SU-DHL-6 (cell line): ENCODE results near the gene FOS.

Experiments used
- H2AFZ ChIP-seq: fragments of 200-600 bp; sonication (generic); 2 replicates; pipeline ENCODE4 v1.6.1; 2014; ENCODE audit warnings: low read depth, mild to moderate bottlenecking, moderate library complexity, mixed read lengths, antibody characterized with exemption, low read length; ENCODE audit not compliant: severe bottlenecking
- H3F3A ChIP-seq: fragments of 200-600 bp; shearing (Covaris generic); 2 replicates; pipeline ENCODE4 v1.6.0; 2016; ENCODE audit warnings: antibody characterized with exemption, mild to moderate bottlenecking; ENCODE audit not compliant: insufficient read depth
- H3K27ac ChIP-seq: fragments of 200-600 bp; sonication (generic); 2 replicates; pipeline ENCODE4 v1.5.1; 2016; ENCODE audit warnings: low read depth, mild to moderate bottlenecking, low read length, moderate library complexity, mixed read lengths
- H3K27me3 ChIP-seq: fragments of 200-600 bp; sonication (generic), shearing (Covaris generic); 2 replicates; pipeline ENCODE4 v1.6.0; 2014; ENCODE audit warnings: mild to moderate bottlenecking, low read length
- H3K36me3 ChIP-seq: fragments of 200-600 bp; sonication (generic); 2 replicates; pipeline ENCODE4 v1.6.1; 2014; ENCODE audit warnings: mild to moderate bottlenecking, low read length, mixed read lengths
- H3K4me2 ChIP-seq: fragments of 300-600, 200-600 bp; shearing (Covaris generic), sonication (generic); 2 replicates; pipeline ENCODE4 v1.6.0; 2014; ENCODE audit warnings: low read length, low read depth, mild to moderate bottlenecking; ENCODE audit not compliant: poor library complexity, severe bottlenecking
- H3K4me3 ChIP-seq: fragments of 200-600 bp; sonication (generic); 2 replicates; pipeline ENCODE4 v1.5.1; 2014; ENCODE audit warnings: antibody characterized with exemption, low read length, mild to moderate bottlenecking, mixed read lengths; ENCODE audit not compliant: insufficient read depth, poor library complexity, severe bottlenecking
- H3K79me2 ChIP-seq: fragments of 200-600 bp; sonication (generic); 2 replicates; pipeline ENCODE4 v1.6.1; 2014; ENCODE audit warnings: mild to moderate bottlenecking, low read length, moderate library complexity; ENCODE audit not compliant: insufficient read depth
- H3K9ac ChIP-seq: fragments of 200-600 bp; sonication (generic); 2 replicates; pipeline ENCODE4 v1.7.0; 2014; ENCODE audit warnings: mild to moderate bottlenecking, low read length
- H3K9me2 ChIP-seq: fragments of 200-600 bp; sonication (generic); replicated peaks from 2 replicates; pipeline ENCODE4 v1.6.1; 2014; ENCODE audit warnings: low read length; ENCODE audit not compliant: insufficient read depth
- H3K9me3 ChIP-seq: fragments of 200-600 bp; sonication (generic); 2 replicates; pipeline ENCODE4 v1.6.1; 2014; ENCODE audit warnings: low read length, mixed read lengths; ENCODE audit not compliant: insufficient read depth
- H4K20me1 ChIP-seq: fragments of 200-600 bp; sonication (generic); 2 replicates; pipeline ENCODE4 v1.6.1; 2014; ENCODE audit warnings: low read depth, mild to moderate bottlenecking, antibody characterized with exemption, low read length, moderate library complexity, mixed read lengths
- CTCF ChIP-seq: fragments of 200-600 bp; sonication (generic); IDR thresholded peaks from one replicate; pipeline ENCODE4 v1.5.1; 2017; ENCODE audit warnings: antibody characterized with exemption, mild to moderate bottlenecking, low read length, moderate library complexity; ENCODE audit not compliant: insufficient read depth, poor library complexity, severe bottlenecking
- EZH2phosphoT487 ChIP-seq: fragments of 200-600 bp; sonication (generic), shearing (Covaris generic); conservative IDR thresholded peaks from 2 replicates; pipeline ENCODE4 v1.6.1; 2018; ENCODE audit warnings: mild to moderate bottlenecking, antibody characterized with exemption, low read length, moderate library complexity, mixed read lengths

The FOS gene

GRCh38 chr14:75280291-75280830 lies 1.7 kb downstream of the FOS start:
- Histone ChIP-seq H3K36me3 (no peaks in the 10 kb centered on the region), H3K4me2 (no peak overlapping the region), H3K9me2 (no peaks in the 10 kb centered on the region), H2AFZ (no peak overlapping the region), H3K4me3 (no peak overlapping the region), H3F3A (no peaks in the 10 kb centered on the region), H3K27me3 (no peaks in the 10 kb centered on the region), H3K79me2 (no peaks in the 10 kb centered on the region), H3K27ac (no peak overlapping the region), H3K9ac (no peak overlapping the region), H4K20me1 (no peaks in the 10 kb centered on the region), H3K9me3 (no peaks in the 10 kb centered on the region)
- TF ChIP-seq EZH2phosphoT487 (no peak), CTCF (no peak)

- Histone ChIP-seq H3K27me3 (0 out of 2 replicates have a peak, but pooled peaks cover 3% of the 10 kb centered on the region), H3F3A (no peaks in the 10 kb centered on the region), H3K4me2 (no peak overlapping the region), H3K27ac (no peak overlapping the region), H3K4me3 (no peak overlapping the region), H3K9me3 (no peaks in the 10 kb centered on the region), H4K20me1 (no peaks in the 10 kb centered on the region), H2AFZ (no peak overlapping the region), H3K9ac (no peak overlapping the region), H3K79me2 (no peaks in the 10 kb centered on the region), H3K36me3 (no peaks in the 10 kb centered on the region), H3K9me2 (no peaks in the 10 kb centered on the region)
- TF ChIP-seq EZH2phosphoT487 (no peak), CTCF (no peak)
Observed at GRCh38 chr14:75280831-75281653, 2.4 kb downstream of the FOS start.

DNA sequence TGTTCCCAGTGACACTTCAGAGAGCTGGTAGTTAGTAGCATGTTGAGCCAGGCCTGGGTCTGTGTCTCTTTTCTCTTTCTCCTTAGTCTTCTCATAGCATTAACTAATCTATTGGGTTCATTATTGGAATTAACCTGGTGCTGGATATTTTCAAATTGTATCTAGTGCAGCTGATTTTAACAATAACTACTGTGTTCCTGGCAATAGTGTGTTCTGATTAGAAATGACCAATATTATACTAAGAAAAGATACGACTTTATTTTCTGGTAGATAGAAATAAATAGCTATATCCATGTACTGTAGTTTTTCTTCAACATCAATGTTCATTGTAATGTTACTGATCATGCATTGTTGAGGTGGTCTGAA lies 3.0 kb downstream of the FOS start:
- TF ChIP-seq EZH2phosphoT487 (no peak), CTCF (no peak)
- H3K4me3 ChIP-seq: no peak overlapping the region
- H3K79me2 ChIP-seq: no peaks in the 10 kb centered on the region
- H3K9me2 ChIP-seq: no peaks in the 10 kb centered on the region
- no peaks in the 10 kb centered on the region for H3K36me3 ChIP-seq
- H3K9ac ChIP-seq: no peak overlapping the region
- H3K9me3 ChIP-seq: no peaks in the 10 kb centered on the region
- no peaks in the 10 kb centered on the region for H3F3A ChIP-seq
- no peak overlapping the region for H3K27ac ChIP-seq
- H3K27me3 ChIP-seq: 0 out of 2 replicates have a peak, but pooled peaks cover 3% of the 10 kb centered on the region
- H2AFZ ChIP-seq: no peak overlapping the region
- no peaks in the 10 kb centered on the region for H4K20me1 ChIP-seq
- H3K4me2 ChIP-seq: no peak overlapping the region
